Breast epithelium (tissue), 3 donors: Measurements from ENCODE around the gene RPN1. TPM values are rescaled to one million over a fixed set of nuclear protein-coding genes. Genes with fewer than 3 reads are reported as not detected.

Source experiments
- total RNA-seq, 3 donors: library from RNA; depleted of rRNA; stranded (reverse); fragments of >200 nt; gene quantifications; one replicate each; pipeline ENCODE4 v1.1.0, GENCODE V29; 2016

The RPN1 gene
- total RNA-seq, 3 donors from 2014 or later = 237 to 285 (median 240) TPM

Other genes starting within 250 kb of the RPN1 start
- not detected for gene DNAJB8, start 183.9 kb downstream of the RPN1 start, total RNA-seq
- gene GATA2, start 157.6 kb downstream of the RPN1 start, total RNA-seq = 10 to 100 TPM in 1 of 3 donors, 1 to 10 TPM in 2; 6.0 to 14.4 (median 6.6) TPM
- 100 to 1,000 TPM; 105 to 114 (median 110) TPM for gene RAB7A, start 75.4 kb upstream of the RPN1 start, total RNA-seq
- 10 to 100 TPM; 33.3 to 59.6 (median 43.9) TPM for gene ACAD9, start 228.8 kb upstream of the RPN1 start, total RNA-seq